ENCODE measurements around the gene CDK3.
A peak's percentile ranks its signal among the peaks of the same experiment; 100 is the strongest.
"Not testable (repeated sequence)": the region's sequence is repeated elsewhere in the genome, so short reads cannot be mapped to it uniquely, and the experiment has no call there.

The CDK3 gene

GRCh38 chr17:75970011-75970523 lies 30.6 kb upstream of the CDK3 start:
- H3K27me3 Mint-ChIP-seq (ENCODE audit: low read depth): no peaks in the 10 kb centered on the region
- no peak for TF ChIP-seq CTCF (IDR thresholded peaks at IDR 0.05; ENCODE audit: unreplicated experiment in 3 of 3)
- no peaks in the 10 kb centered on the region for H3K9me3 Mint-ChIP-seq

GRCh38 chr17:75970626-75971025 lies 30.0 kb upstream of the CDK3 start:
- Mint-ChIP-seq H3K27ac (no peak overlapping the region), H3K36me3 (ENCODE audit: low read depth) (peaks cover 49% of the 10 kb centered on the region), H3K4me3 (no peak overlapping the region), H3K9me3 (no peaks in the 10 kb centered on the region), H3K4me1 (peaks cover 9% of the 10 kb centered on the region), H3K27me3 (ENCODE audit: low read depth) (no peaks in the 10 kb centered on the region)
- no peak for TF ChIP-seq CTCF (IDR thresholded peaks at IDR 0.05; ENCODE audit: unreplicated experiment in 3 of 3)

More at GRCh38 chr17:75970011-75970523, 30.6 kb upstream of the CDK3 start:
- H3K4me3 Mint-ChIP-seq: no peak overlapping the region
- H3K36me3 Mint-ChIP-seq (ENCODE audit: low read depth): peaks cover 51% of the 10 kb centered on the region
- peaks cover 7% of the 10 kb centered on the region for H3K4me1 Mint-ChIP-seq
- no peak overlapping the region for H3K27ac Mint-ChIP-seq

DNA sequence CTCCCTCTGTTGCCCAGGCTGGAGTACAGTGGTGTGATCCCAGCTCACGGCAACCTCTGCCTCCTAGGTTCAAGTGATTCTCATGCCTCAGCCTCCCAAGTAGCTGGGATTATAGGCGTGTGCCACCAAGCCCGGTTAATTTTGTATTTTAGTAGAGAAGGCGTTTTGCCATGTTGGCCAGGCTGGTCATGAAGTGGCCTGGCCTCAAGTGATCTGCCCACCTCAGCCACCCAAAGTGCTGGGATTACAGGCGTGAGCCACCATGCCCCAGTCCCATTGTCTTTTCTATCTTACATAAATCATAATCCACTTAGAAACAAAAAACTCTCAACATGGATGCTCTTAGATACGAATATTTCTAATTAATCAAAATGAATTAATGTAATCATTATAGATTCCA lies 25.5 kb upstream of the CDK3 start:
- H3K4me3 Mint-ChIP-seq; H3K27me3 Mint-ChIP-seq (ENCODE audit: low read depth); H3K9me3 Mint-ChIP-seq; H3K27ac Mint-ChIP-seq: not testable (repeated sequence)
- peaks cover 54% of the 10 kb centered on the region for H3K36me3 Mint-ChIP-seq (ENCODE audit: low read depth)
- peaks cover 36% of the 10 kb centered on the region for H3K4me1 Mint-ChIP-seq

- H3K4me3 Mint-ChIP-seq: peak overlapping the region; percentile 48 to 67 (median 56)
- TF ChIP-seq CTCF (IDR thresholded peaks at IDR 0.05; ENCODE audit: unreplicated experiment in 3 of 3): no peak
- no peaks in the 10 kb centered on the region for H3K9me3 Mint-ChIP-seq
- no peaks in the 10 kb centered on the region for H3K27me3 Mint-ChIP-seq (ENCODE audit: low read depth)
- H3K27ac Mint-ChIP-seq: peak overlapping the region; percentile 1 to 62 (median 51)
- H3K4me1 Mint-ChIP-seq: peaks cover 40% of the 10 kb centered on the region
- peaks cover 48% of the 10 kb centered on the region for H3K36me3 Mint-ChIP-seq (ENCODE audit: low read depth)
These were observed 24.9 kb upstream of the CDK3 start for GRCh38 chr17:75975757-75976174.

GRCh38 chr17:75976175-75976848 lies 24.3 kb upstream of the CDK3 start:
- Mint-ChIP-seq H3K4me3 (peak overlapping the region; percentile 55 to 64 (median 58)), H3K27me3 (ENCODE audit: low read depth) (no peaks in the 10 kb centered on the region), H3K36me3 (ENCODE audit: low read depth) (peaks cover 45% of the 10 kb centered on the region), H3K4me1 (peaks cover 45% of the 10 kb centered on the region), H3K9me3 (no peaks in the 10 kb centered on the region), H3K27ac (peak overlapping the region; percentile 1 to 62 (median 51))
- no peak for TF ChIP-seq CTCF (IDR thresholded peaks at IDR 0.05; ENCODE audit: unreplicated experiment in 3 of 3)

DNA sequence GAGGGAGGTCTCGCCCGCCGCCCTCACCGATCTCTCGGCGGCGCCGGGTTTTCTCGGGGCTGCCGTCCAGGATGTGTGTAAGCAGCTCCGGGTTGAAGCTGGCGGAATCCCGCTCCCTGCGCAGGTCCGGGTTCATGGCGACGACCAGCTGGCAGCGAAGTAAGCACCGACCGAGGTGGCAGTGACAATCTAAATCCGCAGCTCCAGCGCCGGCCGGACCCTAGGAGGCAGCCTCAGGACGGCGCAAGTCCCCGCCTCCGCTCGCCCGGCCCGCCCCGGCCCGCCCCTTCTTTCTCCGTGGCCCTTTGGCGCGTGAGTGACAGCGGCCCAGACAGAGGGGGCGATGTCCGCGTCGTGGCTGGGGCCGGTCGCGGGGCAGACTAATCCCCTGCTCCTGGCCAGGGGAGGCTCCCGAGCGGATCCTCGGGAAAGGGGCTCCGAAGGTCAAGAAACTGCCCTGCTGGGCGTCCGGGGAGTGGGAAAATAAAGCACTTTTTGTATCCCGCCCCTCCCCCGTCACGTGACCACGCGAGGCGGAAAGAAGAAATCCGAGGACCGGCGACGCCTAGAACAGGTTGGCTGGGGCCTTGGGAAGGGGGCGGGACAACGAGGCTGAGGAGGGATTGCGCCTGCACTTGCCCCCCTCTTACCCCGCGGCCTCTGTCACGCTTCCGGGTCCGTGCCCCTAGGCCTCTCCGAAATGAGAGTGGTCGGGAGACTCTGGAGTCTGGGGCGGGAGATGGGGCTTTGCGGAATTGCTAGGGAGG lies 21.5 kb upstream of the CDK3 start, which contains the start of the genes ACOX1 and TEN1:
Gene ACOX1, minus strand, starts transcription at position 229 of the 767 bp plus-strand sequence. Its CDS starts 93 bp downstream, at position 136.
Gene TEN1, plus strand, starts transcription at position 303 of the 767 bp plus-strand sequence. CDS start 6,953 bp downstream, outside the sequence.
- no peaks in the 10 kb centered on the region for H3K9me3 Mint-ChIP-seq
- peak in 2 of 3 experiments; percentile 28 to 47 for TF ChIP-seq CTCF (IDR thresholded peaks at IDR 0.05; ENCODE audit: unreplicated experiment in 3 of 3)
- H3K36me3 Mint-ChIP-seq (ENCODE audit: low read depth): peaks cover 23% of the 10 kb centered on the region
- peaks cover 66% of the 10 kb centered on the region for H3K4me1 Mint-ChIP-seq
- H3K27ac Mint-ChIP-seq: peak within 1 kb of the TSS; percentile 100
- H3K4me3 Mint-ChIP-seq: peak within 1 kb of the TSS; percentile 92 to 95 (median 95)
- no peaks in the 10 kb centered on the region for H3K27me3 Mint-ChIP-seq (ENCODE audit: low read depth)

Measured in nephron (organoid).